GM23338 (cell line): ENCODE results near the gene PHTF1. TPM values are rescaled to one million over a fixed set of nuclear protein-coding genes. Genes with fewer than 3 reads are reported as not detected.

Experiments used
- ATAC-seq: fragments of 200-7000 bp; cut with Tn5 transposase; 3 replicates; pipeline ENCODE4 v1.9.1; 2020
- DNase-seq: peaks from one replicate; pipeline ENCODE4 v3.0.0-alpha.2; 2015; ENCODE audit warnings: low spot score
- H2AFZ ChIP-seq: fragments of 200-600 bp; sonication (generic); 2 replicates; pipeline ENCODE4 v1.8.0; 2016; ENCODE audit warnings: antibody characterized with exemption, mild to moderate bottlenecking, moderate library complexity
- H3F3A ChIP-seq: fragments of 200-600 bp; sonication (generic); replicated peaks from 2 replicates; pipeline ENCODE4 v1.8.0; 2017; ENCODE audit warnings: antibody characterized with exemption, mixed run types, low read depth
- H3K27ac ChIP-seq: fragments of 200-600 bp; sonication (generic); 2 replicates; pipeline ENCODE4 v1.6.1; 2016; ENCODE audit warnings: low read depth
- H3K27me3 ChIP-seq: fragments of 200-600 bp; sonication (generic); 2 replicates; pipeline ENCODE4 v1.8.0; 2016; ENCODE audit warnings: mild to moderate bottlenecking, mixed run types, moderate library complexity; ENCODE audit not compliant: insufficient read depth
- H3K36me3 ChIP-seq: fragments of 200-600 bp; sonication (generic); 2 replicates; pipeline ENCODE4 v1.8.0; 2016; ENCODE audit warnings: mild to moderate bottlenecking; ENCODE audit not compliant: insufficient read depth
- H3K4me1 ChIP-seq: fragments of 200-600 bp; sonication (generic); 2 replicates; pipeline ENCODE4 v1.8.0; 2016; ENCODE audit warnings: mild to moderate bottlenecking, moderate library complexity; ENCODE audit not compliant: insufficient read depth
- H3K4me2 ChIP-seq: fragments of 200-600 bp; sonication (generic); 2 replicates; pipeline ENCODE4 v1.7.1; 2017; ENCODE audit warnings: mixed run types
- H3K4me3 ChIP-seq: fragments of 200-600 bp; sonication (generic); 2 replicates; pipeline ENCODE4 v1.6.1; 2016; ENCODE audit warnings: mixed run types
- H3K79me2 ChIP-seq: fragments of 200-600 bp; sonication (generic); replicated peaks from 2 replicates; pipeline ENCODE4 v1.8.0; 2017; ENCODE audit warnings: mild to moderate bottlenecking; ENCODE audit not compliant: insufficient read depth
- H3K9me2 ChIP-seq: fragments of 200-600 bp; sonication (generic); 2 replicates; pipeline ENCODE4 v1.8.0; 2017; ENCODE audit not compliant: insufficient read depth
- H4K20me1 ChIP-seq: fragments of 200-600 bp; sonication (generic); replicated peaks from 2 replicates; pipeline ENCODE4 v1.8.0; 2017; ENCODE audit warnings: mild to moderate bottlenecking; ENCODE audit not compliant: insufficient read depth
- H3K27ac Mint-ChIP-seq: 2 replicates; pipeline ENCODE4 v1.8.0; 2020; ENCODE audit warnings: inconsistent platforms, mild to moderate bottlenecking, moderate library complexity, mixed read lengths
- H3K27me3 Mint-ChIP-seq: 3 replicates; pipeline ENCODE4 v1.8.0; 2022; ENCODE audit warnings: low read depth, mild to moderate bottlenecking, moderate library complexity, mixed read lengths, inconsistent platforms; ENCODE audit not compliant: insufficient read depth, poor library complexity
- H3K36me3 Mint-ChIP-seq: 3 replicates; pipeline ENCODE4 v1.8.0; 2021; ENCODE audit warnings: low read depth, mild to moderate bottlenecking, inconsistent platforms, moderate library complexity, mixed read lengths
- H3K4me1 Mint-ChIP-seq: 3 replicates; pipeline ENCODE4 v1.8.0; 2020; ENCODE audit warnings: mild to moderate bottlenecking, inconsistent platforms, mixed read lengths
- H3K4me3 Mint-ChIP-seq: 3 replicates; pipeline ENCODE4 v1.8.0; 2021; ENCODE audit warnings: moderate library complexity, mild to moderate bottlenecking, inconsistent platforms, mixed read lengths
- H3K9me3 Mint-ChIP-seq: 3 replicates; pipeline ENCODE4 v1.8.0; 2020; ENCODE audit warnings: moderate library complexity, mild to moderate bottlenecking, inconsistent platforms, mixed read lengths
- CREB1 ChIP-seq: fragments of 250-450 bp; sonication (Bioruptor Pico); IDR thresholded peaks from 2 replicates; pipeline ENCODE4 v1.5.0; 2020; ENCODE audit warnings: low read depth, mild to moderate bottlenecking, moderate library complexity
- CTCF ChIP-seq, 2 experiments: fragments of 200-600 bp in 1 of 2; sonication (generic) in 1 of 2; conservative IDR thresholded peaks; 2 replicates each; pipeline versions ENCODE4 v1.5.1 to v1.6.1; 2016 to 2017; ENCODE audit warnings: antibody characterized with exemption in 2 of 2, low read depth in 2 of 2, mild to moderate bottlenecking in 2 of 2, moderate library complexity in 1 of 2
- ETS1 ChIP-seq: IDR thresholded peaks from 2 replicates; pipeline ENCODE4 v1.6.1; 2016; ENCODE audit warnings: antibody characterized with exemption
- EZH2 ChIP-seq: fragments of 200-600 bp; sonication (generic); IDR thresholded peaks from one replicate; pipeline ENCODE4 v1.8.0; 2017; ENCODE audit warnings: antibody characterized with exemption, mild to moderate bottlenecking, low read depth; ENCODE audit not compliant: unreplicated experiment
- EZH2phosphoT487 ChIP-seq: fragments of 200-600 bp; sonication (generic); IDR thresholded peaks from one replicate; pipeline ENCODE4 v1.8.1; 2018; ENCODE audit warnings: antibody characterized with exemption; ENCODE audit not compliant: unreplicated experiment
- JUNB ChIP-seq: IDR thresholded peaks from one replicate; pipeline ENCODE4 v1.6.1; 2016; ENCODE audit warnings: antibody characterized with exemption; ENCODE audit not compliant: unreplicated experiment
- NANOG ChIP-seq: IDR thresholded peaks from 2 replicates; pipeline ENCODE4 v1.6.1; 2016; ENCODE audit warnings: antibody characterized with exemption, borderline replicate concordance
- POLR2AphosphoS5 ChIP-seq: IDR thresholded peaks from 2 replicates; pipeline ENCODE4 v1.6.1; 2016; ENCODE audit warnings: antibody characterized with exemption, low read depth
- STAT1 ChIP-seq: IDR thresholded peaks from one replicate; pipeline ENCODE4 v1.6.1; 2016; ENCODE audit warnings: antibody characterized with exemption; ENCODE audit not compliant: unreplicated experiment
- ZNF114 ChIP-seq: fragments of 250-450 bp; sonication (Bioruptor Pico); IDR thresholded peaks from 2 replicates; pipeline ENCODE4 v1.5.0; 2020; ENCODE audit warnings: mild to moderate bottlenecking, moderate library complexity
- ZNF331 ChIP-seq: fragments of 250-450 bp; sonication (Bioruptor Pico); IDR thresholded peaks from 2 replicates; pipeline ENCODE4 v1.5.0; 2020; ENCODE audit warnings: low read depth, mild to moderate bottlenecking, moderate library complexity
- ZNF462 ChIP-seq: fragments of 250-450 bp; sonication (Bioruptor Pico); IDR thresholded peaks from 2 replicates; pipeline ENCODE4 v1.5.0; 2020; ENCODE audit warnings: mild to moderate bottlenecking, moderate library complexity
- polyA plus RNA-seq: library from polyadenylated mRNA; unstranded; fragments of >200 nt; fragmentation: Nextera tagmentation; extraction: Ambion mirVana; gene quantifications from 2 replicates; pipeline ENCODE4 v1.2.1, GENCODE V29; 2016
- total RNA-seq: library from RNA; depleted of rRNA; stranded (reverse); fragments of >200 nt; shearing (Covaris generic); gene quantifications from 2 replicates; pipeline ENCODE4 v1.2.3, GENCODE V29; 2014
- TF ChIP-seq, protein P1 (sequence below): IDR thresholded peaks from one replicate; pipeline ENCODE4 v1.6.1; 2018; ENCODE audit warnings: antibody characterized with exemption; ENCODE audit not compliant: unreplicated experiment

The PHTF1 gene
- total and polyA plus RNA-seq, 2 experiments from 2014 or later = 19.1 to 21.6 TPM

DNA sequence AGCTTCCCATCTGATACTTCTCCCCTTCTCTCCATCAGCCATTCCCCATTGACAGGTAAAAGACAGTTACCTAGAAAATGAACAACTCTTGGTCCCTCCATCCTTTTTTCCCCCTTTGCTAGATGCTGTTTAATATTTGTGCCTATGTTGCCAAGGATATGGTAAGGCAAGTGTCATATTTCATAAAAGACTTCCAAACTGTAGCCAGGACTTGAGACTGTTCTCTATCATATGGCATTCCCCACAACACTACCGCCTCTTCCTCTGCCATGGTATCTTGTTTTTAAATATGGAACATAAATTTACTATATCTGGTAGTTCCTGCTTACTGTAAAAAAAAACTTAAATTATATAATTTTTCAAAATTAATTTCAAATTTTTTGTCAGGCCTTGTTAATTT is 97.2 kb downstream of the PHTF1 start:
- no peaks in the 10 kb centered on the region for H3K36me3 Mint-ChIP-seq
- ATAC-seq = no peak
- Histone ChIP-seq H3F3A (no peaks in the 10 kb centered on the region), H3K4me2 (no peak overlapping the region), H3K27ac (no peak overlapping the region), H3K27me3 (no peaks in the 10 kb centered on the region), H3K4me1 (no peaks in the 10 kb centered on the region), H4K20me1 (no peaks in the 10 kb centered on the region), H2AFZ (no peak overlapping the region), H3K36me3 (no peaks in the 10 kb centered on the region), H3K9me2 (no peaks in the 10 kb centered on the region), H3K79me2 (no peaks in the 10 kb centered on the region), H3K4me3 (no peak overlapping the region)
- H3K4me1 Mint-ChIP-seq = no peaks in the 10 kb centered on the region
- H3K4me3 Mint-ChIP-seq = no peak overlapping the region
- no peak for DNase-seq
- H3K27me3 Mint-ChIP-seq = no peaks in the 10 kb centered on the region
- no peak for TF ChIP-seq ETS1
- TF ChIP-seq ZNF331 (CRISPR knock-in tag) = no peak
- TF ChIP-seq, protein P1, sequence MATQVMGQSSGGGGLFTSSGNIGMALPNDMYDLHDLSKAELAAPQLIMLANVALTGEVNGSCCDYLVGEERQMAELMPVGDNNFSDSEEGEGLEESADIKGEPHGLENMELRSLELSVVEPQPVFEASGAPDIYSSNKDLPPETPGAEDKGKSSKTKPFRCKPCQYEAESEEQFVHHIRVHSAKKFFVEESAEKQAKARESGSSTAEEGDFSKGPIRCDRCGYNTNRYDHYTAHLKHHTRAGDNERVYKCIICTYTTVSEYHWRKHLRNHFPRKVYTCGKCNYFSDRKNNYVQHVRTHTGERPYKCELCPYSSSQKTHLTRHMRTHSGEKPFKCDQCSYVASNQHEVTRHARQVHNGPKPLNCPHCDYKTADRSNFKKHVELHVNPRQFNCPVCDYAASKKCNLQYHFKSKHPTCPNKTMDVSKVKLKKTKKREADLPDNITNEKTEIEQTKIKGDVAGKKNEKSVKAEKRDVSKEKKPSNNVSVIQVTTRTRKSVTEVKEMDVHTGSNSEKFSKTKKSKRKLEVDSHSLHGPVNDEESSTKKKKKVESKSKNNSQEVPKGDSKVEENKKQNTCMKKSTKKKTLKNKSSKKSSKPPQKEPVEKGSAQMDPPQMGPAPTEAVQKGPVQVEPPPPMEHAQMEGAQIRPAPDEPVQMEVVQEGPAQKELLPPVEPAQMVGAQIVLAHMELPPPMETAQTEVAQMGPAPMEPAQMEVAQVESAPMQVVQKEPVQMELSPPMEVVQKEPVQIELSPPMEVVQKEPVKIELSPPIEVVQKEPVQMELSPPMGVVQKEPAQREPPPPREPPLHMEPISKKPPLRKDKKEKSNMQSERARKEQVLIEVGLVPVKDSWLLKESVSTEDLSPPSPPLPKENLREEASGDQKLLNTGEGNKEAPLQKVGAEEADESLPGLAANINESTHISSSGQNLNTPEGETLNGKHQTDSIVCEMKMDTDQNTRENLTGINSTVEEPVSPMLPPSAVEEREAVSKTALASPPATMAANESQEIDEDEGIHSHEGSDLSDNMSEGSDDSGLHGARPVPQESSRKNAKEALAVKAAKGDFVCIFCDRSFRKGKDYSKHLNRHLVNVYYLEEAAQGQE = no peak
- no peak for TF ChIP-seq EZH2
- no peak for TF ChIP-seq EZH2phosphoT487
- no peak for TF ChIP-seq ZNF462 (CRISPR knock-in tag)
- no peak for TF ChIP-seq CREB1 (CRISPR knock-in tag)
- no peak for TF ChIP-seq NANOG
- TF ChIP-seq CTCF (conservative IDR thresholded peaks at IDR 0.05; ENCODE audit: low read depth in 2 of 2) = no peak
- TF ChIP-seq STAT1 = no peak
- TF ChIP-seq JUNB = no peak
- no peak for TF ChIP-seq POLR2AphosphoS5
- TF ChIP-seq ZNF114 (CRISPR knock-in tag) = no peak
- H3K9me3 Mint-ChIP-seq = no peaks in the 10 kb centered on the region
- no peak overlapping the region for H3K27ac Mint-ChIP-seq
